HEK293T (cell line): ENCODE data around the gene PAK4.
"Not testable (repeated sequence)": the region's sequence is repeated elsewhere in the genome, so short reads cannot be mapped to it uniquely, and the experiment has no call there.

ENCODE experiments used
- CTCF ChIA-PET: fragments of 350-600 bp; formaldehyde crosslinking; extraction: SDS; loops from one replicate; lab custom pipeline; 2021; ENCODE audit warnings: antibody characterized with exemption, inconsistent platforms; lab: Yijun Ruan, JAX
- POLR2A ChIA-PET: fragments of 350-600 bp; formaldehyde crosslinking; extraction: SDS; loops from one replicate; lab custom pipeline; 2020; ENCODE audit warnings: antibody characterized with exemption, inconsistent platforms; lab: Yijun Ruan, JAX
- DNase-seq: peaks from one replicate; pipeline ENCODE4 v3.0.0; 2012; ENCODE audit warnings: mixed read lengths; ENCODE audit errors: extremely low spot score
- ARNT ChIP-seq: fragments of 450-650 bp; IDR thresholded peaks from 2 replicates; pipeline ENCODE4 v1.6.1; 2017; ENCODE audit warnings: mild to moderate bottlenecking
- BHLHE40 ChIP-seq: fragments of 450-650 bp; IDR thresholded peaks from 2 replicates; pipeline ENCODE4 v1.6.1; 2016; ENCODE audit warnings: mild to moderate bottlenecking, moderate library complexity, borderline replicate concordance
- CTBP1 ChIP-seq: fragments of 450-650 bp; IDR thresholded peaks from 2 replicates; pipeline ENCODE4 v1.6.1; 2016; ENCODE audit warnings: borderline replicate concordance
- ELF4 ChIP-seq: fragments of 450-650 bp; IDR thresholded peaks from 2 replicates; pipeline ENCODE4 v1.6.1; 2017; ENCODE audit warnings: antibody characterized with exemption
- FOXA1 ChIP-seq: fragments of 450-650 bp; IDR thresholded peaks from 2 replicates; pipeline ENCODE4 v1.6.1; 2016; ENCODE audit warnings: mild to moderate bottlenecking
- FOXK2 ChIP-seq: fragments of 450-650 bp; IDR thresholded peaks from 2 replicates; pipeline ENCODE4 v1.6.1; 2016; ENCODE audit warnings: mild to moderate bottlenecking
- FOXM1 ChIP-seq: fragments of 450-650 bp; IDR thresholded peaks from 2 replicates; pipeline ENCODE4 v1.6.1; 2017; ENCODE audit warnings: mild to moderate bottlenecking, borderline replicate concordance
- HDGF ChIP-seq: fragments of 450-650 bp; IDR thresholded peaks from 2 replicates; pipeline ENCODE4 v1.6.1; 2017; ENCODE audit warnings: antibody characterized with exemption, borderline replicate concordance
- L3MBTL2 ChIP-seq: fragments of 450-650 bp; conservative IDR thresholded peaks from 2 replicates; pipeline ENCODE4 v1.6.1; 2016; ENCODE audit warnings: mild to moderate bottlenecking
- LEF1 ChIP-seq: fragments of 450-650 bp; IDR thresholded peaks from 2 replicates; pipeline ENCODE4 v1.6.1; 2017; ENCODE audit warnings: mild to moderate bottlenecking, borderline replicate concordance
- NFRKB ChIP-seq: fragments of 450-650 bp; IDR thresholded peaks from 2 replicates; pipeline ENCODE4 v1.6.1; 2016; ENCODE audit warnings: mild to moderate bottlenecking, moderate library complexity
- PKNOX1 ChIP-seq: fragments of 450-650 bp; IDR thresholded peaks from 2 replicates; pipeline ENCODE4 v1.6.1; 2016
- SP1 ChIP-seq: fragments of 450-650 bp; IDR thresholded peaks from 2 replicates; pipeline ENCODE4 v1.6.1; 2017
- SUZ12 ChIP-seq: fragments of 450-650 bp; IDR thresholded peaks from 2 replicates; pipeline ENCODE4 v1.6.1; 2016; ENCODE audit warnings: mild to moderate bottlenecking
- TARDBP ChIP-seq: fragments of 450-650 bp; IDR thresholded peaks from 2 replicates; pipeline ENCODE4 v1.6.1; 2016
- ZNF384 ChIP-seq: fragments of 450-650 bp; IDR thresholded peaks from 2 replicates; pipeline ENCODE4 v1.6.1; 2016

Gene PAK4

GRCh38 chr19:39112338-39112890 lies 13.2 kb upstream of the PAK4 start:
- no peak for TF ChIP-seq L3MBTL2
- no peak for TF ChIP-seq PKNOX1
- ChIA-PET CTCF (no interaction called here), POLR2A (interaction anchor here (1.4 kb wide), 1 partner anchor 323 kb away, joined by 4 read pairs; the partner anchor contains the start of gene RPS16)
- DNase-seq, result no peak

GRCh38 chr19:39113199-39113598 lies 12.4 kb upstream of the PAK4 start:
- DNase-seq, result no peak
- ChIA-PET POLR2A (no interaction called here), CTCF (interaction anchor here (1.5 kb wide), 1 partner anchor 86 kb away, joined by 3 read pairs; no protein-coding TSS in a partner anchor)
- TF ChIP-seq FOXM1 (no peak), BHLHE40 (no peak), L3MBTL2 (no peak), CTBP1 (no peak), LEF1 (no peak)

GRCh38 chr19:39115105-39115847 lies 10.3 kb upstream of the PAK4 start:
- ChIA-PET POLR2A (no interaction called here), CTCF (no interaction called here)
- no peak for TF ChIP-seq PKNOX1
- no peak for TF ChIP-seq CTBP1
- TF ChIP-seq ELF4, result no peak
- no peak for TF ChIP-seq SP1
- TF ChIP-seq ZNF384, result no peak
- TF ChIP-seq LEF1, result no peak
- TF ChIP-seq FOXK2, result no peak
- TF ChIP-seq FOXA1, result no peak
- TF ChIP-seq TARDBP, result no peak
- no peak for TF ChIP-seq SUZ12
- no peak for TF ChIP-seq ARNT
- no peak for TF ChIP-seq NFRKB
- TF ChIP-seq BHLHE40, result no peak
- no peak for TF ChIP-seq HDGF
- TF ChIP-seq FOXM1, result no peak
- TF ChIP-seq L3MBTL2, result no peak
- no peak for DNase-seq

GRCh38 chr19:39117023-39117422 lies 8.6 kb upstream of the PAK4 start:
- CTCF ChIA-PET, DNase-seq, POLR2A ChIA-PET: not testable (repeated sequence)

- no peak for DNase-seq
- CTCF ChIA-PET, result no interaction called here
- POLR2A ChIA-PET, result no interaction called here
- TF ChIP-seq SP1 (no peak), BHLHE40 (no peak), CTBP1 (no peak), TARDBP (no peak), FOXA1 (no peak), FOXK2 (no peak), PKNOX1 (no peak), SUZ12 (no peak), FOXM1 (no peak), L3MBTL2 (no peak), ARNT (no peak), LEF1 (no peak), ELF4 (no peak), ZNF384 (no peak), NFRKB (no peak), HDGF (no peak)
These were observed 5.8 kb upstream of the PAK4 start for GRCh38 chr19:39119830-39120229.

- no peak for DNase-seq
- ChIA-PET POLR2A (no interaction called here), CTCF (interaction anchor here (0.7 to 1.6 kb wide), 4 partner anchors 64 to 204 kb away, joined by 3 to 7 read pairs (median 4); no protein-coding TSS in a partner anchor)
- TF ChIP-seq ELF4, result no peak
- no peak for TF ChIP-seq L3MBTL2
- TF ChIP-seq LEF1, result no peak
- no peak for TF ChIP-seq HDGF
- TF ChIP-seq BHLHE40, result no peak
- no peak for TF ChIP-seq FOXM1
- no peak for TF ChIP-seq CTBP1
- no peak for TF ChIP-seq TARDBP
- no peak for TF ChIP-seq FOXK2
- no peak for TF ChIP-seq ZNF384
- TF ChIP-seq ARNT, result no peak
- no peak for TF ChIP-seq PKNOX1
- no peak for TF ChIP-seq SUZ12
These were observed 2.5 kb upstream of the PAK4 start for GRCh38 chr19:39122934-39123731.
